Measurements from ENCODE around the gene SLC25A21. TPM values are rescaled to one million over a fixed set of nuclear protein-coding genes. Genes with fewer than 3 reads are reported as not detected.

SLC25A21 gene
- total RNA-seq, 2 donors from 2014 or later = 0.73 to 0.77 TPM

DNA sequence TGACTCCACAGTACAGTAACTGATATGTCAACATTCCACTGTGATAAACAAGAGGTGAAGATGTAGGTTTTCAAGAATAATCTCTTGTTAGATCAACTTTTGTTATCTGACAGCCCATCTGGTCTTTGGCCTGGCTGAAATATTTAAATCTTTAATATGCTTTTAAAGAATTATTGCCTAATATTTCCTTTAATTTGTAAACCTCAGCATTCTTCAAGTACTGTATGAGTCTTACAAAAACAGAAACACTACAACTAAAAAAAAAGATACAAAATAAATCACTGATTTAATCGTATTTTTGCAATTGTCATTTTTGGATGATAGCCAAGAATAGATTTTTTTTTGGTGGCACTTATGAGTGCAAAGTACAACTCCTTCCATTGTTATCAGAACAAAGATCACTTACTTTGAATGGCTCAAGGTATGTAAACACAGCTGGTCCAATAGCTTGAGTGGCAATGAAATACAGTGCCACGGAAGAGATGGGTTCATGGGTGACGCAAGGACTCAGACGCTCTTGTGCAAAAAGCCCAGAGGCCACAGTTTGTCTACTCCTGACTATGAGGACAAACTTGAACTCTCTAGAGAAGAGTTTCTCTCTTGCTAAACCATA, 401.3 kb downstream of the SLC25A21 start:
- intact Hi-C loops (cut with DNase I) = no loop called here
- ATAC-seq (no peak), DNase-seq (no peak)

DNA sequence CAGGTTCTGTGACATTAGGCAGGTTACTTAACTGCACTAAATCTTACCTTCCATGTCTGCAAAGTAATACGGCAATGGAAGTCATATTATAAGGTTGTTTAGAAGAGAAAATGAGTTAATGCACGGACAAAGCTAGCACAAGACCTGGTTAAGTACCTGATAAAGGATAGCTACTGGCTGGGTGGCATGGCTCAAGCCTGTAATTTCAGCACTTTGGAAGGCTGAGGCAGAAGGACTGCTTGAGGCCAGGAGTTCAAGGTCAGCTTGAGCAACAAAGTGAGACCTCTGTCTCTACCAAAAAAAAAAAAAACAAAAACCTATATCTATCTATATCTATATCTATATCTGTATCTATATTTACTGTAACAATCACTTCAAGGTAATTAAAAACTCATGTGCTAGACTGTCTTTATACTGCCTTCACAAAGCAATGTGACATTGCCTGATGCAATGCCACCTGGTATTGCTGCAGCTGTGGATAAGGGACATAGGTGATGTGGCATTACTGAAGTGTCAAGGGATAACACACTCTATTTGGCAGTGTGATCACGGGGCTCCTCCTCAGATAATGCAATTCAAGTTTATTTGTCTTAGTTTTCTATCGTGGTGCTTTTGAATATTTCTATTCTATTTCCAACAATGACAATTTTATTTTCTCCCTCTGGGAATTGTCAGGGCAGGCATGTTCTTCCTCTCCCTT, 403.6 kb downstream of the SLC25A21 start:
- no peak for DNase-seq
- no peak for ATAC-seq

DNA sequence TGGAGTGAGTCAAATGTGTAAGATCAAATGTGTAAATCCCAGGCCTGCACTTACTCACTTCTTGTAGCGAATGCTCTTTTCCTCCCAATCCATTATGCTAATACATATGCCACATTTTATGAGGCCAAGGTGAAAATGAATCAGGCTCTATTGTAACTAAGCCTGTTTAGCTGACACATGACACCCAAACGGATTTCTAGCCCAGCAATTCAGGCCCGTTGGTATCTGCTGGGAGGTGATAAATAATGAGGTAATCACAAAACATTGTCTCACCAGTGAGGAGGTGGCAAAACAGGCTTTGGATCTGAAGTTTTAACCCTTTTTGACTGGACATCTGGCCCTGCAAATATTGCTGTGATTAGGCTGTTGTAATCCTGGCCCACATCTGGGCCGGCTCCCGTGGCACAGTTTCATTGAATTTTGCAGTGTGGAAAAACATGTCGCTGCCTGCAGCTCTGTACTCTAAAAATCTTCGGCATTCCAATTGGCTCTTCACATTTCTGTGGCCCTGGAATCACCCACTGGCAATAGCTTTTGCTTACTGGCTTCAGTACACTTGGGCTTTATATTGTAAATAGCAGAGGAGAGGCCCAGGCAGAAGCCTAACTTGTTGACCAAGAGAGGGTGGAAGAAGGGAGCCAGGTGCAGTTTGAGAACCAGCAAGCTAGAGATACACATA, 404.7 kb downstream of the SLC25A21 start:
- intact Hi-C loops (cut with DNase I) = no loop called here
- ATAC-seq (peak; percentile 19 to 54), DNase-seq (no peak)

More for the DNA sequence above, 403.6 kb downstream of the SLC25A21 start:
- intact Hi-C loops (cut with DNase I) = no loop called here

DNA sequence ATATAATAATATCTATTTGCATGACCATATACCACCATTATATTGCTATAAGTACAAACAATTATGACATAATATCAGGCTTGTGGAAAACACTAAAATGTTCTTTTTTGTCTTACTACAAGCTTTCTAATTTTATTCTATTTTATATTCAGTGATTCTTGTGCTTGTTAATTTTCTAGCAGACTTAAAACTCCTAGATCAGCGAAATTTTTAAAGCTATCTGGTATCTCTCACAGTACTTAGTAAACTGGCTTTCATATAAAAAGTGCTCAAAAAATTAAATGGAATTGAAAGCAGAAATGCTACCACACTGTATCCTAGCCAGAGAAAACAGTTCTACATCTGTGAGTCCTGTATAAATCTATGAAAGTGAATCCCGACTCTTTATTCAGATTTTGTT, 405.4 kb downstream of the SLC25A21 start:
- DNase-seq = no peak
- intact Hi-C loops (cut with DNase I) = no loop called here
- no peak for ATAC-seq

DNA sequence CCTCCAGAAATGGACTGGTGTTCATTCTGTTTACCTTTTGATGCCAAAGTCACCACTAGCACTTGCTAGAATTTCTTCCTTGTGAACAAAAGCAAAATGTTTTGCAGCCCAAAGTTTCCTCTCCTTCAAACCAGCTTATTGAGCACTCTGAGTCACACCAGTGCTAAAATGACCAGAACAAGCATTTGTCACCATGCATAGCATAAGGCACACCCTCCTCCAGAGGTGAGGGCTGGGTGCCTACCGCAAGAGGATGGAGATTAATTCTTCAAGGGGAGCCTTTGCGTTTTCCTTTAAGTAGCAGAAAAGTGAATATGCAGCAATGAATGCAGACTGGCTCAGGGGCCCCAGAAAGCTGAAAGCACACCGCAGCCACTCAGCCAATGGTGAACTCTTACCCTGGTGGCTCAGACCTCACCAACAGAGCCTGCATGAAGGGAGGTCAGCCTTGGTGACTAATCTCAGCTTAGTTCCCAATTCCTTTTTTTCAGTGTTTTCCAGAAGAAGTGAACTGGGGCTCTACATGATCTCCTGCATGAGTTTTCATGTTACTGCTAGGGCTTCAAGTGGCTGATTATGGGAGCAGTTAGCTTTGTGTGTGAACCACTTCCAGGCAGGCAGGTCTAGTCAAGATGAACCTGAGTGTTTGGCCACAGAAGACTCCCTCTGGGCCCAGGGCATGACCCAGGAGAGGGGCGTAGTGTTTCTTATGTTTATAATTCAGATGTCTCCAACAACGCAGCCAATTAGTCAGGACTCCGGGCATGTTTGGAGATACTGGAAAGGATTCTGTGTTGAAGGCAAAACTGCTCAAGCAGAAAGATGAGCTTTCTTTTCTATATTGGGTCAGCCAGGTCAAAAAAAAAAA, 414.4 kb downstream of the SLC25A21 start:
- ATAC-seq (no peak), DNase-seq (no peak)
- intact Hi-C loops (cut with DNase I) = no loop called here

DNA sequence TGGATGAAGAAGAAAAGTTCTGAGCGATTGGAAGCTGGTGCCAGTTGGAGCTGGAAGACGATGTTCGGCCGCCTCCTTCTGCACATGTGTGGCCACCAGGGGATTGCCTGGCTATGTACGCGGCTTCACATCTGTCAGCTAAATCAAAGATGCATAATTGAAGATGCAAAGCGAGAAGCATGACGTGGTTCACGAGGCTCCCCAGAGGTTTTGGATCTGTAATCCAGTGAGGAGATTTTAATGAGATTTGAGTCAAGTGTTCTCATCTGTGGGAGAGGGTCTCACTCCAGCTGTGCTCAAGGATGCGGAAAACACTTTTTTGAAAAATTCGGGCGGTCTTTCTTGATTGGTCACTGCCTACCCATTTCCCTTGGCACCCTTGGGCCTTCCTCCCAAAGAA, 416.2 kb downstream of the SLC25A21 start:
- intact Hi-C loops (cut with DNase I) = no loop called here
- no peak for DNase-seq

DNA sequence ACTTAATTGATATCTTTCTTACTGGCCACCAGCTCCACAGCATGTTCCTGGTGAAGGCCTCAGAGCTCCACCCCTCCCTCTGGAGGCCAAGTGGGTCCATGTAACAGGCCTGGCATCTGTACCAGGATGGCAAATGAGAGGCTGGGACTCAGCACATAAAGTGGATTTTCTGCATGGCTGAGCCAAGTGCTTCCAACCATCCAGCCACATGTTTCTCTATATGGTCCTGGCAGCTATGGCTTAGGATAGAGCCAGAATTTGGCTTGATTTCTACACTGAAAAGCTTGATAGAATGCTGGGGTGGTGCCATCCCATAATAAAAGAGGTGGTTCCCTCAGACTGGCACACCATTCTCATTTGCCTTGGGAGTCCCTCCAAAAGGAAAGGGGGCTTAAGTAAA, 416.6 kb downstream of the SLC25A21 start:
- intact Hi-C loops (cut with DNase I) = no loop called here
- DNase-seq (no peak), ATAC-seq (no peak)

More for the DNA sequence above, 416.2 kb downstream of the SLC25A21 start:
- no peak for ATAC-seq

DNA sequence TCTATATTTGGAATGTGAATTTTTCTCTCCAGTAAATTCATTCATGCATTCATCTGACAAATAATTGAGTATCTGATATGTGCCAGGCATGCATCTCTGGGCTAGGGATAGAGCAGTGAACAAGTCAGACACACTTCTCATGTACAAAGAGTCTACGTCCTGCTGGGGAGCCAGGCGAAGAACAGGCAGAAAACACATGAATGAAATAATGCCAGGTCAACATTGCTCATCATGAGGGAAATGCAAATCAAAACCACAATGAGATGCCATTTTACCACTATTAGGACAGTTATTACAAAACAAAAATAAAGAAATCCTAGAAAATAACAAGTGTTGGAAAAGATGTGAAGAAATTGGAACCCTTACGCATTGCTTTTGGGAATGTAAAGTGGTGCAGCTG, 420.5 kb downstream of the SLC25A21 start:
- intact Hi-C loops (cut with DNase I) = no loop called here
- no peak for ATAC-seq
- no peak for DNase-seq

DNA sequence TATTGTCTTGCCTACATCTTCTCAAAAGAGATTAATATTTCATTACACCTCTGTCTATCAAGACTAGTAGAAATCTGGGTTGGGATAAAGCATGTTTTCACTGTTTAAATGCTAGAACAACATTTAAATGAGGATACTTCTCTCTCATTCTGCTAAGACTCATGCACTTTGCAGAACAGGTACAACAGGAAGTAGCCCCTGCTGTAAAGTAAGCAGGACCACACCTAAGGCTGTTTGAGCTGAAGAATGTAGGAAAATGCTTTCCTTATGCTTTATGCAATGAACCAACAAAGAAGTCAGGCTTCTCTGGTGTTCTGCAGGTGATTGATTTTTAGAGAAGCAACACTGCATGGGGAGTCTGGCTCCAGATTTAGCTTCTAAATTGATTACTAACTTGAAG, 421.3 kb downstream of the SLC25A21 start:
- DNase-seq (no peak), ATAC-seq (no peak)

DNA sequence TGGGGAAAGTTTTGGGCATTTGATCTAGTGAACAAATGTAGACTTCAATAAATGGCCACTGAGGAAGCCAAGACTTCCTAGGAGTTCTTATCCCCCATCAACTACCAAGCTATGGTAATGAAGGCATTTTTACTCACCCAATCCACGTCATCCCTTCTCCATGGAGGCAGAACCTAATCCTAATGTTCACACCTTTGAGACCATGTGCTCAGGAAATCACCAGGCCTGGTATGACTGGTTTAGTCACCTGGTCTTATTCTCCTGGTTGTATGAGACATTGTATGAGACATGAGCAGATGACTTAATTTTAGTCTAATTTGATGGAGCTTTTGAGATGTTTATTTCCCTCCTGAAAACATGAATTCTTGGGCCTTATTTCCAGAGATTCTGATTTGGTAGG, 422.2 kb downstream of the SLC25A21 start:
- intact Hi-C loops (cut with DNase I) = no loop called here
- no peak for ATAC-seq
- DNase-seq = no peak

More for the DNA sequence above, 421.3 kb downstream of the SLC25A21 start:
- intact Hi-C loops (cut with DNase I) = no loop called here

DNA sequence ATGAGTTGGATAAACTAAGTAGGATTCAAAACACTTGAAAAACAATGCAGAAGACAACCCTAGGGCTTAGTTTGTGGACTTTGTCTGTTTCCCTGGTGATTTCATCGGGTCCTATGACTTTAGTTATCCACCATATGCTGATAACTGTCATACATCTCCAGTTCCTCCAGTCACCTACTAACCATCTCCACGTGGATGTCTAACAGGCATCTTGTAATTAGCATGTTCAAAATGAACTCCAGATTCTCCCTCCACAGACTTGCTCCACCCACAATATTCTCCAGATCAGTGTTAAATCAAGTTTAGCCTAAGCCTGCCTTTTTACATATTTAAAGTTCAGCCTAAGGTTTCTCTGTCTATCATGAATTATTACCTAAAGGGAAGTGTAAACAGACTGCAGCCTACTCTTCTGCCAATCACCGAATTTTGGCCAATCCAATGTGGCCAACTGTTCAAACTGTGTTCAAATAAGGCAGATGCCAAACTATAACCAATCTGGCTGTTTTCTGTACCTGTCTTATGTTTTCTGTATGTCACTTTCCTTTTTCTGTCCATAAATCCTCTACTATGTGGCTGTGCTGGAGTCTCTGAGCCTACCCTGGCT, 423.7 kb downstream of the SLC25A21 start:
- ATAC-seq = no peak
- intact Hi-C loops (cut with DNase I) = no loop called here
- no peak for DNase-seq

DNA sequence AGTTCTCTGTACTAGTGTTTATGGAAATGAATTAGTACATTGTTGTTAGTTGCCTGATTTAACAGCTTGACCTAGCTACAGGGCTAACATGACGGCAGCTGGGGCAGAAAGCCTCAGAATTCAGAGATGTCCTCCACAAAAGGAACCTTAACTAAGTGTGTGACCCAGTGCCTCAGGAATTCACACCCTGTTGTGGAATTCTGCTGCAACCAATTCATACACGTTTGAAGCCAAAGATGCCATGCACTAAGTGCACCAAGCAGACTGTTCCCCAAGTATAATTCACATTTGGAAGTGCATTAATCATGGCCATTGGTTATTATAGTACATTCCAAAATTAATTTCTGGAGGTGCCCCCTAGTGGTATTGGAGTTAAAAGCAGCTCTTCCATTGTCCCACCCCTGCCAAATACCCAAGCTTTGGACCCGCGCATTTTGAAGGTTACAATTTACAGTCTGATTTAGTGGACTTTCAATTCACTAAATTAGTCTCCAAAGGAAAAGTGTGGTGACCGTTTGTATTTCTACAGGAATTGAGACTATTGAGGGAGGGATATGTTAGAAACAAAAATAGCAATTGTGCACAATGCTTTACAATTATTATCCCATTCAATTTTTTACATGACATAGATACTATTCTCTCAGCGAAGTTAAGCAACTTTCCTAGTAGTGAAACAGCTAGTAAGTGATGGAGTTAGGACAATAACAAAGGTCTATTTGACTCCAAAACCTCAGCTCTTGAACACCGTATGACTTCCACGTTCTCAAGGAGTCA, 424.8 kb downstream of the SLC25A21 start:
- ATAC-seq (no peak), DNase-seq (no peak)
- intact Hi-C loops (cut with DNase I) = no loop called here

DNA sequence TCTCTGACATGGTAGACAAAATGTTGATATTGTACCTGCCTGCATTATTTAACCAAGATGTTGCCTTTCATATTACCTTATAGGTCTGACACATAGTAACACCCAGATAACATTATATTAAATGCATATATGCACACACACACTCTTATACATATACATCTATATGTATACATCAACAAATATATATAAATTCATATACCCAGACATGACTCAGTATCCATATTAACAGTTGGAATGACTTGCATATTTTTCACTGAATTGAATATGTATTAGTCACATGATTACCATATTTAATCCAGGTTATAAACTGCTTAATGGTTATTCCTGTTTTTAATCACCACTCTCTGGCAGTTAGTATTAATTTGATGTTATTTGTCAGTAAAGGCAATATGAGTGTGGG, 425.5 kb downstream of the SLC25A21 start:
- ATAC-seq (no peak), DNase-seq (no peak)
- intact Hi-C loops (cut with DNase I) = no loop called here

DNA sequence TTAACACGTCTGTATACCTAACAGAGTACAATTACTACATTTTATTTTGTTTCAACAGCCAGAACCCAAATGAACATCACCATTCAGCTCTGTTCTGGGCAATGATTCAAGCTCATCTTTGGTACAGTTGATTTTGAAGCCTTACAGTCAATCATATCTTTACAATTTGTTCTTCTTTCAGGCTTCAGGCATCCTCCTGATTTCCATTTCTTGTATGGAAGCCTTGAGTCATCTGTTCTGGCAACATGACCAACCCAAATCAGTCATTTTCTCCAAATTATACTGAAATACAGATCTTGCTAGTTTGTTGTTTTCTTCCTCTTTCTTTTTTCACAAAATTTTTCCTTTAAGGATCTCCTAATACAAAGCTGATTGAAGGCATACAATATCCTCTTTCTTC, 430.5 kb downstream of the SLC25A21 start:
- ATAC-seq (no peak), DNase-seq (no peak)
- intact Hi-C loops (cut with DNase I) = no loop called here

DNA sequence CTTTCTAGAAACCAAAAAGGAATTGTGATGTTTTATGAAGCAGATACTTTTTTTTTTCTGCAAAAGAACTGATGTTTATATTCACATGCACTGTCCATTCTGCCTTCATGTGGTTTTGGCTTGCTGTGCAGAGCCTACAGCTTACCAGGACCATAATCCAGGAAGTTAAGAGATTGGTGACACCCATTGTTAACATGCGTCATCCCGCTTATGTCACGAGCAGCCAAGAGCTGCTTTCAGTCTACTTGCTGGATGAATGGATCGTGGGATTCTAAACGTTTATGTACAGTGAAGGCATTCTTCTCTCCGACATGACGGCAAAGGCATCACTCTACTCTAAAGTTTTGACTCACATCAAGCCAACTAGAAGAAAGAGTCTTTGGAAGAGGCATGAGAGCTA, 434.1 kb downstream of the SLC25A21 start:
- ATAC-seq (no peak), DNase-seq (no peak)
- intact Hi-C loops (cut with DNase I) = no loop called here

DNA sequence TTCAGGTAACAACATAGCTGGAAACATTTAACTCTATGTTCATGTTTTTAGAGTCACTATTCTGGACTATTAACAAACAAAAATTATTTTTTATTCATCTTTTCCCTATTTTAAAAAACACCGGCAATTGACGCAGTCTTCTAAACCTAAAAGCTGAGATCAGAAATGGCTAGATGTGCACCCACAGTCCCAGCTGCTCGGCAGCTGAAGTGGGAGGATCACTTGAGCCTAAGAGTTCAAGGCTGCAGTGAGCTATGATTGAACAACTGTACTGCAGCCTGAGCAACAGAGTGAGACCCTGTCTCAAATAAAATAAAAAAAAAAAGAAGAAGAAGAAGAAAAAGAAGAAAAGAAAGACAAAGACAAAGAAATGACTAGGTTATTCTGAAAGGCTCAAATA, 446.3 kb downstream of the SLC25A21 start:
- DNase-seq (no peak), ATAC-seq (no peak)
- intact Hi-C loops (cut with DNase I) = no loop called here

DNA sequence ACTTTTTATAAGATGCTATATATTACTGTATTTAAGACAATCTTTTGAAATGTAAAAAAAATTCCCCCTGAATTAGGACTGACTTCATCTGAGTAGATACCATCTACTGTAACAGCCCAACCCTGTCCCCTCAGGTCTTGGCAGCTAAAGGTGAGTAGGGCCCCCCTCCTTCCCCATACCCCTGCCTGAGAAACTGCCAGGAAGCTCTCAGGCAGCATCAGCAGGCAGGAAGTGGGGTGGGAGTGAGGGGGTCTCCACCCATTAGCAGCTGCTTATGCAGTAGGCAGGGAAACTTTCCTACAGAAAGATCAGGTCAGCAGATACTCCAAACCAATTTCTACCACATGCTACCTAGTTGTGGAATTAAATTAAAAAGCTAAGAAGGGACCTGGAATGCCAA, 448.2 kb downstream of the SLC25A21 start:
- no peak for ATAC-seq
- intact Hi-C loops (cut with DNase I) = no loop called here
- DNase-seq = no peak

DNA sequence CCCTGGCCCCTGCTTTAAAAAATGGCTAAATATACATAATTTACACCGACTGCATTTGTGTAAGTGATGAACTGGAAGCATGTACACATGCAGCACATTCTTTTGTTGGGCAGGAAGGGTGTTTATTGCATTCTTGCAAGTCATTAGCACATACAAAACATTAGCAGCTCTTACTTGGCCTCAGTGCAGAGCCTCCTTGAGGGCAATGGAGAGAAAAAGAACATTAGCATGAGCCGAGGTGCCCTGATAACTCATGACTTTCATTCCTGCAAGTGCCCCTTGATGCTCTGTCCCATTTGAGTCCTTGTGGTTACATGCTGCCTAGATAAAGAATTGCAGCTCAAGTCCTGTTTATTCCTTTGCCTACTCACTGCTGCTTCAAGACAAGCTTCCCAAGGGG, 448.9 kb downstream of the SLC25A21 start:
- no peak for ATAC-seq

DNA sequence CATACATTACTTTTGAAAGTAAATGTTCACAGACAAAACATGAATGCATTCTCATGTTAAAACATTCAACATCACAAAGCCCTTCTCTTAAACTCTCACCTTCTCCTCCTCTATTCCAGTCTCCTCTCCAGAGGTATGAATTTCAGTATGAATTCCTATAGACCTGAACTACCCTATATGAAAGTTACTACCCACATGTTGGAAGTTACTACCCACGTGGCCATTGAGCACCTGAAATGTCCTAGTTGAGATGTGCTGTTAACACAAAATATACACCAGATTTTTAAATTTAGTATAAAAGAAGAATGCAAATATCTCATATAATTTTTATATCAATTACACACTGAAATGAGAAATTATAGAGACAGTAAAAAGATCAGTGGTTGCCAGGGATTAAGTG, 450.5 kb downstream of the SLC25A21 start:
- DNase-seq (no peak), ATAC-seq (no peak)
- intact Hi-C loops (cut with DNase I) = no loop called here

More for the DNA sequence above, 448.9 kb downstream of the SLC25A21 start:
- intact Hi-C loops (cut with DNase I) = no loop called here
- DNase-seq = no peak
